MM.1S (cell line): ENCODE data around the gene FRAS1.

Experiments used
- CTCF ChIP-seq: fragments of 300-600 bp; sonication (generic); IDR thresholded peaks from 2 replicates; pipeline ENCODE4 v1.5.1; 2016; ENCODE audit warnings: antibody characterized with exemption, low read length, mixed read lengths
- EZH2phosphoT487 ChIP-seq: fragments of 300-600 bp; sonication (generic); IDR thresholded peaks from 2 replicates; pipeline ENCODE4 v1.6.1; 2018; ENCODE audit warnings: antibody characterized with exemption, low read length

- TF ChIP-seq CTCF = no peak
- TF ChIP-seq EZH2phosphoT487 = no peak
Measured at GRCh38 chr4:78509043-78509442, 451.9 kb downstream of the FRAS1 start.
